Measurements from ENCODE around the gene MT3.

GRCh38 chr16:56588781-56589140 is 567 bp upstream of the MT3 start:
- TF ChIP-seq CTCF (conservative IDR thresholded peaks at IDR 0.05) (no peak), EZH2 (IDR thresholded peaks at IDR 0.05; ENCODE audit: low read depth) (no peak)

Measured in PC-9 (cell line).